Natural killer cell (primary cell): ENCODE results near the gene PTPN11. TPM values are rescaled to one million over a fixed set of nuclear protein-coding genes. Genes with fewer than 3 reads are reported as not detected.

Experiments
- ATAC-seq, 3 donors: fragments of 150-1000 bp in 2 of 3; fragments of 200-7000 bp in 1 of 3; cut with Tn5 transposase; 1 replicate in 1 of 3; 2 replicates in 2 of 3; pipeline ENCODE4 v1.10.0; 2021; ENCODE audit warnings: mild to moderate bottlenecking in 2 of 3, moderate library complexity in 2 of 3
- DNase-seq, 2 donors: peaks; one replicate each; pipeline versions ENCODE4 v3.0.0 to v3.0.0-alpha.2; 2013 to 2021; ENCODE audit warnings: mixed read lengths in 1 of 2
- H3K27ac ChIP-seq: one replicate; pipeline ENCODE4 v1.5.1; 2013; ENCODE audit warnings: mild to moderate bottlenecking, low read length
- H3K27me3 ChIP-seq: one replicate; pipeline ENCODE4 v1.6.1; 2013; ENCODE audit warnings: low read length; ENCODE audit not compliant: control insufficient read depth, insufficient read depth
- H3K36me3 ChIP-seq: one replicate; pipeline ENCODE4 v1.6.1; 2013; ENCODE audit warnings: low read length; ENCODE audit not compliant: control insufficient read depth, insufficient read depth
- H3K4me1 ChIP-seq: one replicate; pipeline ENCODE4 v1.6.1; 2013; ENCODE audit warnings: low read length; ENCODE audit not compliant: control insufficient read depth, insufficient read depth
- H3K4me3 ChIP-seq: one replicate; pipeline ENCODE4 v1.5.1; 2013; ENCODE audit warnings: low read length
- H3K9me3 ChIP-seq: one replicate; pipeline ENCODE4 v1.6.1; 2013; ENCODE audit warnings: low read length; ENCODE audit not compliant: control insufficient read depth, insufficient read depth
- H3K27ac Mint-ChIP-seq, 2 donors: one replicate each; pipeline ENCODE4 v1.8.0; 2022; ENCODE audit warnings: mild to moderate bottlenecking in 2 of 2, mixed read lengths in 2 of 2, moderate library complexity in 1 of 2
- H3K27me3 Mint-ChIP-seq, 2 donors: one replicate each; pipeline ENCODE4 v1.8.0; 2022; ENCODE audit warnings: low read depth in 2 of 2, mixed read lengths in 2 of 2
- H3K36me3 Mint-ChIP-seq: one replicate; pipeline ENCODE4 v1.8.0; 2022; ENCODE audit warnings: mixed read lengths
- H3K4me1 Mint-ChIP-seq, 2 donors: one replicate each; pipeline ENCODE4 v1.8.0; 2022; ENCODE audit warnings: mixed read lengths in 2 of 2
- H3K4me3 Mint-ChIP-seq: one replicate; pipeline ENCODE4 v1.8.0; 2022; ENCODE audit warnings: mild to moderate bottlenecking, moderate library complexity, mixed read lengths
- H3K9me3 Mint-ChIP-seq, 2 donors: one replicate each; pipeline ENCODE4 v1.8.0; 2022; ENCODE audit warnings: mixed read lengths in 2 of 2
- CTCF ChIP-seq: fragments of 200-600 bp; IDR thresholded peaks from one replicate; pipeline ENCODE4 v1.8.0; 2022; ENCODE audit warnings: antibody characterized with exemption
- WGBS: methylation state at CpG from one replicate; pipeline ENCODE4 v1.1.7; 2013; ENCODE audit warnings: missing lambda C conversion rate; ENCODE audit not compliant: insufficient coverage; 5-methylcytosine and 5-hydroxymethylcytosine counted together
- intact Hi-C: fragments of 100-400 bp; cut with micrococcal nuclease; formaldehyde crosslinking; loops from one replicate; pipeline ENCODE4 v1.14.2; 2022
- total RNA-seq, 4 donors: library from RNA; stranded (reverse); fragments of 120-200 nt in 1 of 4; gene quantifications; one replicate each; pipeline versions ENCODE4 v1.2.3 to v1.2.4, GENCODE V29; 2013 to 2022

Gene PTPN11
- total RNA-seq, 3 donors from 2014 or later (not counting 1 experiment from before 2014, with no cell fraction given), result 57.3 to 72.1 (median 63.8) TPM

- Histone ChIP-seq H3K9me3 (no peaks in the 10 kb centered on the region), H3K4me1 (no peaks in the 10 kb centered on the region), H3K36me3 (no peaks in the 10 kb centered on the region), H3K4me3 (no peak overlapping the region), H3K27me3 (no peaks in the 10 kb centered on the region), H3K27ac (no peak overlapping the region)
- Mint-ChIP-seq H3K36me3 (no peaks in the 10 kb centered on the region), H3K9me3 (no peaks in the 10 kb centered on the region), H3K4me3 (no peak overlapping the region), H3K27ac (no peak overlapping the region), H3K27me3 (peaks cover 0 to 9% of the 10 kb centered on the region in 2 donors), H3K4me1 (no peaks in the 10 kb centered on the region)
- DNase-seq (no peak), ATAC-seq (no peak)
- WGBS, result 23% methylated on average over 2 of the region's 3 CpGs
- intact Hi-C loops, result no loop called here
- TF ChIP-seq CTCF, result no peak
These were observed 119.1 kb downstream of the PTPN11 start for GRCh38 chr12:112537710-112538396.

- no peaks in the 10 kb centered on the region for H3K4me1 Mint-ChIP-seq
- no peak overlapping the region for H3K27ac ChIP-seq
- H3K36me3 Mint-ChIP-seq, result no peaks in the 10 kb centered on the region
- no peaks in the 10 kb centered on the region for H3K36me3 ChIP-seq
- H3K27ac Mint-ChIP-seq, result no peak overlapping the region
- H3K9me3 Mint-ChIP-seq, result no peaks in the 10 kb centered on the region
- H3K27me3 Mint-ChIP-seq, result peaks cover 0 to 10% of the 10 kb centered on the region in 2 donors
- no peak overlapping the region for H3K4me3 ChIP-seq
- H3K27me3 ChIP-seq, result no peaks in the 10 kb centered on the region
- ATAC-seq, result no peak
- no peaks in the 10 kb centered on the region for H3K4me1 ChIP-seq
- no peak for DNase-seq
- H3K9me3 ChIP-seq, result no peaks in the 10 kb centered on the region
- no peak for TF ChIP-seq CTCF
- 74% methylated on average over 2 of the region's 2 CpGs for WGBS
- H3K4me3 Mint-ChIP-seq, result no peak overlapping the region
- intact Hi-C loops, result no loop called here
These were observed 120.0 kb downstream of the PTPN11 start for GRCh38 chr12:112538740-112539139.

- Histone ChIP-seq H3K27me3 (no peaks in the 10 kb centered on the region), H3K9me3 (no peaks in the 10 kb centered on the region), H3K4me1 (no peaks in the 10 kb centered on the region), H3K36me3 (no peaks in the 10 kb centered on the region), H3K27ac (no peak overlapping the region), H3K4me3 (no peak overlapping the region)
- H3K27ac Mint-ChIP-seq, result no peak overlapping the region
- WGBS, result 75% methylated on average over 2 of the region's 3 CpGs
- DNase-seq, result no peak
- no peak overlapping the region for H3K4me3 Mint-ChIP-seq
- ATAC-seq, result no peak
- H3K4me1 Mint-ChIP-seq, result no peaks in the 10 kb centered on the region
- H3K9me3 Mint-ChIP-seq, result no peaks in the 10 kb centered on the region
- no peak for TF ChIP-seq CTCF
- intact Hi-C loops, result no loop called here
- H3K36me3 Mint-ChIP-seq, result no peaks in the 10 kb centered on the region
- H3K27me3 Mint-ChIP-seq, result peaks cover 0 to 11% of the 10 kb centered on the region in 2 donors
These were observed 120.5 kb downstream of the PTPN11 start for GRCh38 chr12:112539221-112539620.

- DNase-seq, result no peak
- Histone ChIP-seq H3K36me3 (no peaks in the 10 kb centered on the region), H3K27me3 (no peaks in the 10 kb centered on the region), H3K9me3 (no peaks in the 10 kb centered on the region), H3K4me3 (no peak overlapping the region), H3K27ac (no peak overlapping the region), H3K4me1 (no peaks in the 10 kb centered on the region)
- intact Hi-C loops, result no loop called here
- Mint-ChIP-seq H3K4me1 (no peaks in the 10 kb centered on the region), H3K27ac (no peak overlapping the region), H3K9me3 (no peaks in the 10 kb centered on the region), H3K4me3 (no peak overlapping the region), H3K27me3 (peaks cover 0 to 11% of the 10 kb centered on the region in 2 donors), H3K36me3 (no peaks in the 10 kb centered on the region)
- WGBS, result 80% methylated on average over 3 of the region's 5 CpGs
- no peak for ATAC-seq
- TF ChIP-seq CTCF, result no peak
These were observed 121.3 kb downstream of the PTPN11 start for GRCh38 chr12:112540021-112540420.
